Thyroid gland (tissue), 4 donors: Measurements from ENCODE around the gene TEX55. TPM values are rescaled to one million over a fixed set of nuclear protein-coding genes. Genes with fewer than 3 reads are reported as not detected.

Source experiments
- DNase-seq, 2 donors: peaks; one replicate each; pipeline ENCODE4 v3.0.0-alpha.2; 2019
- H3K27ac ChIP-seq, 3 donors: fragments of 200-600 bp; sonication (generic); 1 replicate in 2 of 3; 2 replicates in 1 of 3; pipeline ENCODE4 v1.5.1; 2016 to 2019; ENCODE audit warnings: mild to moderate bottlenecking in 1 of 3, moderate library complexity in 1 of 3
- H3K27me3 ChIP-seq: fragments of 200-600 bp; sonication (generic); one replicate; pipeline ENCODE4 v1.5.1; 2019
- H3K36me3 ChIP-seq, 2 donors: fragments of 200-600 bp; sonication (generic); one replicate each; pipeline ENCODE4 v1.5.1; 2016 to 2019
- H3K4me1 ChIP-seq, 2 donors: fragments of 200-600 bp; sonication (generic); one replicate each; pipeline ENCODE4 v1.5.1; 2017 to 2019
- H3K4me3 ChIP-seq, 3 donors: fragments of 200-600 bp; sonication (generic); replicated peaks in 1 of 3; 1 replicate in 2 of 3; 2 replicates in 1 of 3; pipeline ENCODE4 v1.5.1; 2016; ENCODE audit warnings: mild to moderate bottlenecking in 1 of 3
- H3K9me3 ChIP-seq: fragments of 200-600 bp; sonication (generic); one replicate; pipeline ENCODE4 v1.5.1; 2017
- CTCF ChIP-seq, 6 experiments: fragments of 200-600 bp in 3 of 6; fragments of 450-650 bp in 3 of 6; sonication (generic) in 3 of 6; IDR thresholded peaks; one replicate each; pipeline ENCODE4 v1.5.1; 2016 to 2019; ENCODE audit warnings: antibody characterized with exemption in 6 of 6, mild to moderate bottlenecking in 2 of 6, inconsistent platforms in 1 of 6, moderate library complexity in 1 of 6
- POLR2A ChIP-seq, 2 donors: fragments of 450-650 bp; IDR thresholded peaks; one replicate each; pipeline ENCODE4 v1.6.1; 2017; ENCODE audit warnings: antibody characterized with exemption in 2 of 2, mild to moderate bottlenecking in 2 of 2, moderate library complexity in 1 of 2
- WGBS, 2 donors: methylation state at CpG; one replicate each; pipeline ENCODE4 v1.1.5; 2017; 5-methylcytosine and 5-hydroxymethylcytosine counted together
- intact Hi-C: fragments of 100-400 bp; cut with DNase I; formaldehyde crosslinking; loops from one replicate; pipeline ENCODE4 v1.15.1; 2023
- total RNA-seq, 4 donors: library from RNA; depleted of rRNA; stranded (reverse); fragments of >200 nt; gene quantifications; one replicate each; pipeline ENCODE4 v1.2.3, GENCODE V29; 2016

TEX55 gene
- total RNA-seq, 4 donors from 2014 or later = 0.27 TPM; not detected in 3

GRCh38 chr3:119187266-119187665 is 41.3 kb downstream of the TEX55 start:
- intact Hi-C loops = no loop called here
- H3K9me3 ChIP-seq = no peaks in the 10 kb centered on the region
- no peaks in the 10 kb centered on the region for H3K27me3 ChIP-seq
- TF ChIP-seq POLR2A (IDR thresholded peaks at IDR 0.05) (no peak), CTCF (IDR thresholded peaks at IDR 0.05) (no peak)
- no peak for DNase-seq
- H3K4me1 ChIP-seq = no peaks in the 10 kb centered on the region
- no peak overlapping the region for H3K27ac ChIP-seq
- H3K36me3 ChIP-seq = no peaks in the 10 kb centered on the region
- H3K4me3 ChIP-seq = no peak overlapping the region

- intact Hi-C loops = no loop called here
- no peak overlapping the region for H3K4me3 ChIP-seq
- 86 to 88% methylated on average over 1 of the region's 1 CpG for WGBS, 2 donors
- DNase-seq = no peak
- H3K4me1 ChIP-seq = no peaks in the 10 kb centered on the region
- H3K9me3 ChIP-seq = no peaks in the 10 kb centered on the region
- H3K27ac ChIP-seq = no peak overlapping the region
- no peaks in the 10 kb centered on the region for H3K27me3 ChIP-seq
- TF ChIP-seq POLR2A (IDR thresholded peaks at IDR 0.05) = no peak
- TF ChIP-seq CTCF (IDR thresholded peaks at IDR 0.05) = no peak
- no peaks in the 10 kb centered on the region for H3K36me3 ChIP-seq
Measured at GRCh38 chr3:119191800-119192199, 45.8 kb downstream of the TEX55 start.

GRCh38 chr3:119194237-119195150 is 48.5 kb downstream of the TEX55 start:
- TF ChIP-seq POLR2A (IDR thresholded peaks at IDR 0.05) (no peak), CTCF (IDR thresholded peaks at IDR 0.05) (no peak)
- intact Hi-C loops = no loop called here
- Histone ChIP-seq H3K9me3 (no peaks in the 10 kb centered on the region), H3K36me3 (no peaks in the 10 kb centered on the region), H3K4me1 (no peaks in the 10 kb centered on the region), H3K27me3 (no peaks in the 10 kb centered on the region), H3K4me3 (no peak overlapping the region), H3K27ac (no peak overlapping the region)
- 85 to 86% methylated on average over 7 of the region's 7 CpGs for WGBS, 2 donors
- no peak for DNase-seq

GRCh38 chr3:119195151-119195476 is 49.1 kb downstream of the TEX55 start:
- intact Hi-C loops = no loop called here
- H3K4me1 ChIP-seq = no peaks in the 10 kb centered on the region
- no peaks in the 10 kb centered on the region for H3K9me3 ChIP-seq
- DNase-seq = no peak
- 83 to 88% methylated on average over 1 of the region's 1 CpG for WGBS, 2 donors
- TF ChIP-seq CTCF (IDR thresholded peaks at IDR 0.05) (no peak), POLR2A (IDR thresholded peaks at IDR 0.05) (no peak)
- no peaks in the 10 kb centered on the region for H3K27me3 ChIP-seq
- no peaks in the 10 kb centered on the region for H3K36me3 ChIP-seq
- no peak overlapping the region for H3K4me3 ChIP-seq
- H3K27ac ChIP-seq = no peak overlapping the region

GRCh38 chr3:119195911-119196310 is 49.9 kb downstream of the TEX55 start:
- Histone ChIP-seq H3K27ac (no peak overlapping the region), H3K4me1 (no peaks in the 10 kb centered on the region), H3K4me3 (no peak overlapping the region), H3K9me3 (no peaks in the 10 kb centered on the region), H3K27me3 (no peaks in the 10 kb centered on the region), H3K36me3 (no peaks in the 10 kb centered on the region)
- TF ChIP-seq POLR2A (IDR thresholded peaks at IDR 0.05) (no peak), CTCF (IDR thresholded peaks at IDR 0.05) (no peak)
- DNase-seq = no peak
- intact Hi-C loops = no loop called here
- WGBS, 2 donors = 87 to 98% methylated on average over 1 of the region's 1 CpG
